ENCODE results near the gene ERN1.
"Not testable (repeated sequence)": the region's sequence is repeated elsewhere in the genome, so short reads cannot be mapped to it uniquely, and the experiment has no call there.

ERN1 gene

DNA sequence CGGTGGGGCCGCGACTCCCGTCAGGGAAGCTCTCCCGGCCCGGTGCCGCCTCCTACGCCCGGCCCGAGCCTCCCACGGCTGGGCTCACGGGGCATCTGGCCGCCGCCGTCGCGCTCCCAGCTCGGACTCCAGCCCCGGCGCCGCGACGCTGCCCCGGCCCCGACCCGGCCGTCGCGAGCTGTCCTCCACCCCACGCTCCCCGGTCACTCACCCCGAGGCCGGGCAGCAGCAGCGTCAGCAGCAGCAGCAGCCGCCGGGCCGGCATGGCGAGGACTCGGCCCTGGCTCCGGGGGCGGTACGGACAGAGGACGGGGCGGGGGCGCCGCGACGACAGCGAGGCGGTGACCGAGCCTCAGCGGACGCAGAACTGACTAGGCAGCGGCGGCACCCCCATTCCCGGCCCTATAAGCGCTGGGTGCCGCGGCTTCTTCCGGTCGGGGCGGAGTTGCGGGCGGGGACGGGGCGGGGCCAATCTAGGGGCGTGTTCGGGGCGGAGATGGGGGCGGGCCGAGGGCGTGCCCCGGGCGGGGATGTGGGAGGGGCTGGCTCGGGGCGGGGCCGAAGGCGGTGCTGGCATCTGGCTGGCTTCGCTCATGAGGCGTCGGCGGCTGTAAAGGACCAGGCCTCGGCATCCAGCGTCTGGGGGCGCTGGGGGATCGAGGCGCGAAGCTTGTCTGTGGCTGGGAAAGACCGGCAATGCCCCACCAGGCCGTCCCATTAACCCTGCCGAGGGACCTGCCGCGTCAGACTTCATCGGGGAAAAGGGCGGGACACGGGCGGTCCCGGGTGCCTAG lies at the start of gene ERN1:
ERN1 (minus strand) TSS at position 380 of the 794 bp plus-strand sequence; CDS start at position 265, 115 bp downstream.
- DNase-seq (ENCODE audit: low read depth) = peak; percentile 84

GRCh38 chr17:64179024-64179423 lies 49.1 kb upstream of the ERN1 start:
- not testable (repeated sequence) for DNase-seq (ENCODE audit: low read depth)

GRCh38 chr17:64178011-64178825 lies 48.3 kb upstream of the ERN1 start:
- DNase-seq (ENCODE audit: low read depth) = no peak

GRCh38 chr17:64177311-64178010 lies 47.5 kb upstream of the ERN1 start:
- DNase-seq (ENCODE audit: low read depth) = no peak

- no peak for DNase-seq (ENCODE audit: low read depth)
These were observed 46.6 kb upstream of the ERN1 start for GRCh38 chr17:64176556-64176955.

DNA sequence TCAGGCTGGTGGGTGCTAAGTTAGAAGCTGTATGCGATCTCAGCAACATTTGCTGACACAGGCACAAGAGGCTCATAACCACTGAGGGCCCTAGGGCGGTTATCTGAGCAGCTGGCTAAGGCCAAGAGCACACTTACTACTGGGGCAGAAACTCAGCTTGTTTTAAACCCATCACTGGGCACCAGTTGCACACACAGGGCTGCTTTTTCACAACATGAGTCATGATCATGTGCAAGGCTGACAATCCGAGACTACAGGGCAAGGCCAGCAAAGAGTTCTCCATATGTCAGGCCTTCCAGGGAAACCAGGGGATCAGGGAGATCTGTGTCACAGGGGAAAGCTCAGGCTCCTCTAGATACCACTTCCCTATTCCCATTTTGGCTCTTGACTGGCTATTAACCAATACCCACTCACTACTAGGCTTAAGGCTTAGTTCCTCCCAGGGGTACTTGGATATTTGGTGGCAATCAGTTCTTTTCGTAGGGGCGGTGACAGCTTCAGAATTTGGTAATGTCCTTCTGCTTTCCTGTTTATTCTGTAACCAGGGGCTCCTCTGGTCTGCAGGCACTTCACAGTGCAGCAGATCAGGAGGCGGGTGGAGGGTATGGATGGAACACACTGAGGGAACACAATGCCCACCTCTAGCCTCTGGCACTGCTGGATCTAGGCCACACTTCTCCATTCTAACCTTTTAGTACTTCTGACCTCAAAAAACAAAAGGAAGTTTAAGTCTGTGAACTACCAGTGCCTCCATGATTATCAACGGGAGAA lies 44.9 kb upstream of the ERN1 start:
- DNase-seq (ENCODE audit: low read depth) = no peak

GRCh38 chr17:64173646-64174045 lies 43.7 kb upstream of the ERN1 start:
- no peak for DNase-seq (ENCODE audit: low read depth)

GRCh38 chr17:64172510-64172909 lies 42.6 kb upstream of the ERN1 start:
- no peak for DNase-seq (ENCODE audit: low read depth)

GRCh38 chr17:64171041-64171440 lies 41.1 kb upstream of the ERN1 start:
- DNase-seq (ENCODE audit: low read depth) = no peak

GRCh38 chr17:64170286-64170685 lies 40.3 kb upstream of the ERN1 start:
- DNase-seq (ENCODE audit: low read depth) = no peak

DNA sequence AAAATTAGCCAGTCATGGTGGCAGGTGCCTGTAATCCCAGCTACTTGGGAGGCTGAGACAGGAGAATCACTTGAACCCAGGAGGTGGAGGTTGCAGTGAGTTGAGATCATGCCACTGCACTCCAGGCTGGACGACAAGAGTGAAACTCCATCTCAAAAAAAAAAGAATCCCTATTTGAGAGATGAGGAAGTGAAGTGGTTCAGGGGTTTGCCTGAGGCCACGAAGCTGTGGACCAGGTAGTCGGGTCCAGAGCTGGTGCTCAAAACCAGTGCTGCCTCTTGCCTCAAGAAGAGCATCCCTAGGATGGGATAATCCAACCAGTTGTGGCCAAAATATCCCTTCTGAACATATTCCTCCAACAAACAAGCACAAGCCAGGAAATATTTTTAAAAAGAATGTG lies 37.7 kb upstream of the ERN1 start:
- not testable (repeated sequence) for DNase-seq (ENCODE audit: low read depth)

DNA sequence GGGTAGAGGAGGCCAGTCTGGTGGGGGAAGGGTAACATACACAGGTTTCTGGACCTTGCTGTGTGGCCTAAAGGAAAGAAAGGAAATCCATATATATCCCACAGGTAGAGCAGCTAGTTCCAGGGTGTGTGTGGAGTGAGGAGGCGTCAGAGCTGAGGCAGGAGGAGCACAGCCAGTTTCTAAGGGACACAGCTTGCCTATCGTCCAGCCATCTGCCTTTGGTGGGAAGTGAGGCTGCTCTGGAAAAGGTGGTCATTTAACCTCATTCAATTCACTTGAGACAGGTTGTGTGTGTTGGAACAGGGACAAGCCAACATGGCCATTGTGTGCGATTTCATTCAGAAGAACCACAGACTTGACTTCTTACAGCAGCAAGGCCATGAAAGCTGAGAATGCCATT lies 36.9 kb upstream of the ERN1 start:
- no peak for DNase-seq (ENCODE audit: low read depth)

DNA sequence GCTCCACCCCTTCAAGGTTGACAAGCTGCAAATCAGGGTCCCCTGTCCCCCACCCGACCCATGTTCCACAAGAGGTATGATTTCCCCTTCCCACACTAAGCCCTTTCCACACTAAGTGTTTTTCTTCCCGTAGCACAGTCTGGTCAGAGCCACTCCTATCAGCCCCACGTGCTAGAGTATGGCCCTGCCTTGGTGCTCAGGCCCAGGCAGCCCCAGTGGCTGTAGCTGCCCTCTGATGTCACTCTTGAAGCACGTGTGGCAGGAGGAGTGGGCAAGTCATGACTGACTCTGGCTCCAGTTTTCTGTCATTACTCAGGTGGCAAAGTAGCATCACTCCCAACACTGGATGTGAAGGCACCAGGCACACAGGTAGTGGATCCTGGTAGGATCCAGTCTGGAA lies 35.4 kb upstream of the ERN1 start:
- DNase-seq (ENCODE audit: low read depth) = no peak

- DNase-seq (ENCODE audit: low read depth) = no peak
These were observed 34.8 kb upstream of the ERN1 start for GRCh38 chr17:64164596-64165285.

DNA sequence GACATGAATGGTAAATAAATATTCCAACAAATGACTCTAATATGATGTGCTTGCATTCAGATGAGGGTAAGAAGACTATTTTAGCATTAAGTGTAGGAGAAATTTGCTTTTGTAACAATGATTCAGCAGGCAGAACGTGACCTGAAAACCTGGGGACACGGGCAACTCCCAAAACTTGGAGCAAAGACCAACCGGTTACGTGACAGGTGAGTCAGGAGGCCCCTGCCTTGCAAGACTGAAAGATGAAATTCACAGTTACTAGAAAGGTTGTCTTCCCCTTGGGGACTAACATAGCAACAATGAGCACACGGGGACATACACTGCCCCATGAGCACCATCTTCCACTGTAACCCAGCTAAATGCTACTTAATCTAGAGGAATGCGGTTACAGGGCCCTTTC lies 33.5 kb upstream of the ERN1 start:
- no peak for DNase-seq (ENCODE audit: low read depth)

GRCh38 chr17:64162554-64162953 lies 32.6 kb upstream of the ERN1 start:
- no peak for DNase-seq (ENCODE audit: low read depth)

DNA sequence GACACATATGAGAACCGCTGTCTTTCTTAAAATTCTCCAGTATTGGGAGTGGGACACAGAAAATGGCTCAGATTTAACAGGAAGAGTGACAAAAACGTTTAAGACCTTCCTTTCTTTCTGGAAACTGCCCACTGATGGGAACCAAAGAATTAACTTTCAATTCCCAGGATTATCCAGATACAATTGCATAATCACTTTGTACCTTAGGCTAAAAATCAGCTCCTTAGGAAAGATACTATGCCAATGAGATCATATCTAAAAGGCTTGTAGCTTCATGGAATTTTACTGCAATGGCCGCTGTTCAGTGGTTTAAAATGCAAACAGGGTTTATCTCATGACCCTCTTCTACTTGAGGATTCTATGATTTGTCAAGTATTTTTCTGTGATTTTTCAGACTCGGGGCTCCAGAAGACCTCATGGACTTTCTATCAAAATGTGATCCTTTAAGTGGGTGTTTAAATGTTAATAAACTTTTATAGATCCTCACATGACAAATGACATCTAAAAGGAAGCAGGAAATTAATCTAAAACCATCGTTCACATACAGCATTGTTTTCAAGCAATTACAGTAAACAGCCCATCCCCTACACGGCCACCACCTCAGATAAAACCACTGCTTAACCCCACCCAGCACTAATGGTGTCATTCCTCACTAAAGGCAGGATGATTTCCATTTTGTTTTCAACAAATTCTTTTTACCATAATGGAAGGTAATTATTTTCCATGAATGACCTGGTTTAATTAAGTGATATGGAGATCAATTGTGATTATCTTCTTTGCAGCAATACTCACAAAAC lies 31.6 kb upstream of the ERN1 start:
- DNase-seq (ENCODE audit: low read depth) = no peak

GRCh38 chr17:64160378-64160777 lies 30.4 kb upstream of the ERN1 start:
- no peak for DNase-seq (ENCODE audit: low read depth)

DNA sequence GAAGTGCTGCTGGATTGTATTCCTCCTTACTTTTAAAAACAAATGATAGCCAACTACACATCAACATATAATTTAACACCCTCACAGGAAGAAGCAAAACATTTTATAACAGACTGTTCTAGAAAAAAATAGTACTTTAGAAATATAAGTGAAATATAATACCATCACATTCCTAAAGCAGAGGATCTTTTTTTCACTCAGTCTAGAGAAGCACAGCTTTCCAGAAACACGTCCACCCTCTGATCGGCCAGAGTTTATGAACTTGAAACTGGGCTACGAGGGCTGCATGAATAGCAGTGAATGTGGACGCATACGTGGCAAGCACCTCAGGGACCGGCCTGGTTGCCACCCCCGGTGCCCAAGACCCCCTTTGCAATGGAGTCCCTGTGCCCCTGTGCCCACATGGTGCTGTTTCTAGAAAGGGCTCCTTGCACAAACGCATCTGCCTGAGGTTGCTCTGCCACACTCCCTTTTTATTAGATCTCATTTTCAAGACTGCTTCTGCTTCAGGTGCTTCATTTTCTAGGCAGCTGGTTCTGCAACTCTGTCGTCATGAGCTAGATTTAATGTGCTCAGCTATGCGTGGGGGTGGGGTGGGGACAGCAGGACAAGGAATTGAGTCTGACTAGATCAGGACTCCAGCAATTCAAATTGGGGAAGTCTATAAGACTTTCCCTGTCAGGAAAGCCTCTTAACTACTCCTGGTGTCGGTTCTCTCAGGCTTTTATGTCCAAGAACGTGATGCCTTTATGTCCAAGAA lies 29.1 kb upstream of the ERN1 start:
- no peak for DNase-seq (ENCODE audit: low read depth)

- DNase-seq (ENCODE audit: low read depth) = no peak
These were observed 28.5 kb upstream of the ERN1 start for GRCh38 chr17:64158406-64158805.

Data from stimulated activated CD8-positive, alpha-beta memory T cell treated with anti-CD3 and anti-CD28 coated beads, Interleukin-15, amount 100 ng/mL, for 1 hour (primary cell).